Activated CD4-positive, alpha-beta T cell treated with anti-CD3 and anti-CD28 coated beads, Interleukin-2, amount 10 ng/mL, durations not matched to agents 24 days and 14 days (primary cell): Measurements from ENCODE around the gene C19orf73. TPM values are rescaled to one million over a fixed set of nuclear protein-coding genes. Genes with fewer than 3 reads are reported as not detected.
A peak's percentile ranks its signal among the peaks of the same experiment; 100 is the strongest.
"Not testable (repeated sequence)": the region's sequence is repeated elsewhere in the genome, so short reads cannot be mapped to it uniquely, and the experiment has no call there.

Source experiments
- DNase-seq: peaks from one replicate; pipeline ENCODE4 v3.0.0; 2022
- H3K27ac Mint-ChIP-seq: one replicate; pipeline ENCODE4 v1.8.0; 2022; ENCODE audit warnings: mild to moderate bottlenecking, mixed read lengths
- H3K27me3 Mint-ChIP-seq: one replicate; pipeline ENCODE4 v1.8.0; 2022; ENCODE audit warnings: mixed read lengths
- H3K36me3 Mint-ChIP-seq: one replicate; pipeline ENCODE4 v1.8.0; 2022; ENCODE audit warnings: low read depth, mild to moderate bottlenecking, mixed read lengths
- H3K4me1 Mint-ChIP-seq: one replicate; pipeline ENCODE4 v1.8.0; 2021; ENCODE audit warnings: mixed read lengths
- H3K4me3 Mint-ChIP-seq: one replicate; pipeline ENCODE4 v1.8.0; 2022; ENCODE audit warnings: mild to moderate bottlenecking, moderate library complexity, mixed read lengths
- H3K9me3 Mint-ChIP-seq: one replicate; pipeline ENCODE4 v1.8.0; 2021; ENCODE audit warnings: mixed read lengths
- intact Hi-C: fragments of 100-400 bp; cut with micrococcal nuclease; formaldehyde crosslinking; loops from one replicate; pipeline ENCODE4 v1.15.1; 2023
- total RNA-seq: library from RNA; stranded (reverse); gene quantifications from 2 replicates; pipeline ENCODE4 v1.2.3, GENCODE V29; 2022

The C19orf73 gene
- total RNA-seq, 1 donor from 2014 or later = 2.5 TPM

GRCh38 chr19:49153167-49153809, 34.3 kb upstream of the C19orf73 start:
- no peak for DNase-seq
- Mint-ChIP-seq H3K27ac (no peak overlapping the region), H3K4me3 (no peak overlapping the region), H3K36me3 (peaks cover 2% of the 10 kb centered on the region), H3K4me1 (peaks cover 18% of the 10 kb centered on the region), H3K27me3 (peaks cover 70% of the 10 kb centered on the region), H3K9me3 (peaks cover 7% of the 10 kb centered on the region)
- intact Hi-C loops = no loop called here

GRCh38 chr19:49152119-49152550, 33.2 kb upstream of the C19orf73 start:
- intact Hi-C loops = no loop called here
- Mint-ChIP-seq H3K9me3 (peaks cover 7% of the 10 kb centered on the region), H3K36me3 (peaks cover 2% of the 10 kb centered on the region), H3K4me3 (peak overlapping the region; percentile 67), H3K27ac (no peak overlapping the region), H3K4me1 (peaks cover 17% of the 10 kb centered on the region), H3K27me3 (peaks cover 72% of the 10 kb centered on the region)
- DNase-seq = no peak

- Mint-ChIP-seq H3K4me1 (peaks cover 17% of the 10 kb centered on the region), H3K4me3 (peak overlapping the region; percentile 90), H3K27ac (peak overlapping the region; percentile 65), H3K36me3 (peaks cover 2% of the 10 kb centered on the region), H3K9me3 (peaks cover 7% of the 10 kb centered on the region), H3K27me3 (peaks cover 75% of the 10 kb centered on the region)
- intact Hi-C loops = loop anchor here (2.0 kb wide), 1 partner anchor 47 kb away; no protein-coding TSS in a partner anchor
- DNase-seq = peak; percentile 82
Measured at GRCh38 chr19:49151267-49152118, 32.5 kb upstream of the C19orf73 start.

GRCh38 chr19:49150944-49151243, 32.0 kb upstream of the C19orf73 start:
- H3K27me3 Mint-ChIP-seq = peaks cover 73% of the 10 kb centered on the region
- peaks cover 7% of the 10 kb centered on the region for H3K9me3 Mint-ChIP-seq
- H3K36me3 Mint-ChIP-seq = peaks cover 2% of the 10 kb centered on the region
- no peak overlapping the region for H3K27ac Mint-ChIP-seq
- peak overlapping the region; percentile 90 for H3K4me3 Mint-ChIP-seq
- intact Hi-C loops = loop anchor here (2.0 kb wide), 1 partner anchor 48 kb away; no protein-coding TSS in a partner anchor
- DNase-seq = no peak
- peaks cover 17% of the 10 kb centered on the region for H3K4me1 Mint-ChIP-seq

- peaks cover 7% of the 10 kb centered on the region for H3K9me3 Mint-ChIP-seq
- intact Hi-C loops = loop anchor here (2.0 kb wide), 1 partner anchor 48 kb away; no protein-coding TSS in a partner anchor
Measured at GRCh38 chr19:49150106-49150943, 31.4 kb upstream of the C19orf73 start.

GRCh38 chr19:49149652-49150105, 30.7 kb upstream of the C19orf73 start:
- intact Hi-C loops = loop anchor here (2.0 to 5.0 kb wide), 3 partner anchors 17 to 72 kb away; no protein-coding TSS in a partner anchor
- Mint-ChIP-seq H3K27ac (no peak overlapping the region), H3K36me3 (peaks cover 2% of the 10 kb centered on the region), H3K27me3 (peaks cover 65% of the 10 kb centered on the region), H3K4me1 (peaks cover 23% of the 10 kb centered on the region), H3K9me3 (peaks cover 7% of the 10 kb centered on the region), H3K4me3 (peak overlapping the region; percentile 90)
- no peak for DNase-seq

More at GRCh38 chr19:49150106-49150943, 31.4 kb upstream of the C19orf73 start:
- Mint-ChIP-seq H3K36me3 (peaks cover 2% of the 10 kb centered on the region), H3K4me3 (peak overlapping the region; percentile 90), H3K27me3 (peaks cover 69% of the 10 kb centered on the region), H3K4me1 (peaks cover 22% of the 10 kb centered on the region), H3K27ac (no peak overlapping the region)
- peak; percentile 87 for DNase-seq

GRCh38 chr19:49148784-49149651, 30.1 kb upstream of the C19orf73 start:
- peak overlapping the region; percentile 90 for H3K4me3 Mint-ChIP-seq
- peaks cover 6% of the 10 kb centered on the region for H3K9me3 Mint-ChIP-seq
- H3K4me1 Mint-ChIP-seq = peaks cover 23% of the 10 kb centered on the region
- intact Hi-C loops = loop anchor here (2.0 to 5.0 kb wide), 2 partner anchors 16 to 72 kb away; no protein-coding TSS in a partner anchor
- peak; percentile 94 for DNase-seq
- H3K36me3 Mint-ChIP-seq = peaks cover 2% of the 10 kb centered on the region
- H3K27ac Mint-ChIP-seq = no peak overlapping the region
- H3K27me3 Mint-ChIP-seq = peaks cover 59% of the 10 kb centered on the region

GRCh38 chr19:49148044-49148682, 29.2 kb upstream of the C19orf73 start:
- intact Hi-C loops = loop anchor here (2.0 to 5.0 kb wide), 2 partner anchors 15 to 71 kb away; no protein-coding TSS in a partner anchor
- Mint-ChIP-seq H3K27me3 (peaks cover 51% of the 10 kb centered on the region), H3K4me1 (peaks cover 23% of the 10 kb centered on the region), H3K27ac (no peak overlapping the region), H3K36me3 (peaks cover 2% of the 10 kb centered on the region), H3K4me3 (peak overlapping the region; percentile 55), H3K9me3 (peaks cover 4% of the 10 kb centered on the region)
- no peak for DNase-seq

GRCh38 chr19:49146408-49146770, 27.4 kb upstream of the C19orf73 start:
- DNase-seq, H3K9me3 Mint-ChIP-seq, H3K36me3 Mint-ChIP-seq, H3K27ac Mint-ChIP-seq: not testable (repeated sequence)
- H3K4me1 Mint-ChIP-seq = peaks cover 28% of the 10 kb centered on the region
- H3K27me3 Mint-ChIP-seq = peaks cover 40% of the 10 kb centered on the region
- peak overlapping the region; percentile 60 for H3K4me3 Mint-ChIP-seq
- intact Hi-C loops = loop anchor here (5.0 kb wide), 1 partner anchor 69 kb away; no protein-coding TSS in a partner anchor

- Mint-ChIP-seq H3K27me3 (peaks cover 39% of the 10 kb centered on the region), H3K9me3 (no peaks in the 10 kb centered on the region), H3K27ac (peak overlapping the region; percentile 73), H3K4me1 (peaks cover 29% of the 10 kb centered on the region), H3K4me3 (peak overlapping the region; percentile 60), H3K36me3 (no peaks in the 10 kb centered on the region)
- intact Hi-C loops = loop anchor here (1.0 to 5.0 kb wide), 2 partner anchors 48 to 68 kb away; no protein-coding TSS in a partner anchor
- peak; percentile 93 for DNase-seq
Measured at GRCh38 chr19:49145573-49146407, 26.8 kb upstream of the C19orf73 start.

DNA sequence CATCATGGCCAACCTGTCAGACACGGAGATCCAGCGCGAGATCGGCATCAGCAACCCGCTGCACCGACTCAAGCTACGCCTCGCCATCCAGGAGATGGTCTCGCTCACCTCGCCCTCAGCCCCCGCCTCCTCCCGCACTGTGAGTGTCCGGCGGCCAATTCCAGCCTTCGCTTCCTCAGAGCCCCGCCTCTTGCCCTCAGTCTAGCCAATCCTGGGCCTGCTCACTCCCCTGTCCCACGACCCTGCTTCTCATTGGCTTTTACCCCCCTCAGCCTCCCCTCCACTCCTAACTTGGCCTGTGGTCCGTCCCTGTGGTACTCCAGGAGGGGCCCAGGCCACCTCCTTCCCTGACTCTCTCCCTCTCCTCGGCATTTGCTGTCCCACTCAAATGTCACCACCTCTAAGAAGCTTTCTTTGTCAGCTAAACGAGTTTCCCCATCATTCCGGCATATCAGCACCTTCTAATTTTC, 24.0 kb upstream of the C19orf73 start:
- Mint-ChIP-seq H3K27ac (peak overlapping the region; percentile 67), H3K36me3 (no peaks in the 10 kb centered on the region), H3K4me3 (peak overlapping the region; percentile 93), H3K4me1 (peaks cover 19% of the 10 kb centered on the region), H3K9me3 (no peaks in the 10 kb centered on the region), H3K27me3 (peaks cover 21% of the 10 kb centered on the region)
- peak; percentile 93 for DNase-seq
- intact Hi-C loops = loop anchor here (2.0 kb wide), 1 partner anchor 24 kb away; the partner anchor contains the start of genes C19orf73 and PPFIA3
